ENCODE data around the gene TMBIM6. TPM values are rescaled to one million over a fixed set of nuclear protein-coding genes. Genes with fewer than 3 reads are reported as not detected.
"Not testable (repeated sequence)": the region's sequence is repeated elsewhere in the genome, so short reads cannot be mapped to it uniquely, and the experiment has no call there.

The TMBIM6 gene
- polyA plus RNA-seq, 1 experiment: 771 TPM

DNA sequence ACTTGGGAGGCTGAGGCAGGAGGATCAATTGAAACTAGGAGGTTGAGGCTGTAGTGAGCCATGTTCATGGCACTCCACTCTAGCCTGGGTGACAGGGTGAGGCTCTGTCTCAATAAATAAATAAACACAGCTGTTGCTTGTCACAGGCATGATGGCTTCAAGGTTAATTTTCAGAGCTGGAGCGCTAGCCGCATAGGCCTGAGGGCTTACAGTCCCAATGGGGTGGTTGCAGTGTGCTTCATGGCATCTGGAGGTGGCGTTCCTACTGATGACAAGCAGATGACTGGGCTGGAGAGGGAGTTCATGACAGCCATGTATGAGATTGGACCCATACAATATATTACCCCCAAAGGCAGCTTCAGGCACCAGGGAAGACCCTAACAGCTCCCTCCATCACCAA lies 32.5 kb upstream of the TMBIM6 start:
- no peak for DNase-seq (ENCODE audit: low read depth)
- TF ChIP-seq, protein P1, sequence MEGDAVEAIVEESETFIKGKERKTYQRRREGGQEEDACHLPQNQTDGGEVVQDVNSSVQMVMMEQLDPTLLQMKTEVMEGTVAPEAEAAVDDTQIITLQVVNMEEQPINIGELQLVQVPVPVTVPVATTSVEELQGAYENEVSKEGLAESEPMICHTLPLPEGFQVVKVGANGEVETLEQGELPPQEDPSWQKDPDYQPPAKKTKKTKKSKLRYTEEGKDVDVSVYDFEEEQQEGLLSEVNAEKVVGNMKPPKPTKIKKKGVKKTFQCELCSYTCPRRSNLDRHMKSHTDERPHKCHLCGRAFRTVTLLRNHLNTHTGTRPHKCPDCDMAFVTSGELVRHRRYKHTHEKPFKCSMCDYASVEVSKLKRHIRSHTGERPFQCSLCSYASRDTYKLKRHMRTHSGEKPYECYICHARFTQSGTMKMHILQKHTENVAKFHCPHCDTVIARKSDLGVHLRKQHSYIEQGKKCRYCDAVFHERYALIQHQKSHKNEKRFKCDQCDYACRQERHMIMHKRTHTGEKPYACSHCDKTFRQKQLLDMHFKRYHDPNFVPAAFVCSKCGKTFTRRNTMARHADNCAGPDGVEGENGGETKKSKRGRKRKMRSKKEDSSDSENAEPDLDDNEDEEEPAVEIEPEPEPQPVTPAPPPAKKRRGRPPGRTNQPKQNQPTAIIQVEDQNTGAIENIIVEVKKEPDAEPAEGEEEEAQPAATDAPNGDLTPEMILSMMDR (IDR thresholded peaks at IDR 0.05; ENCODE audit: insufficient read depth, low read depth, low read length): no peak
- ChIA-PET POLR2A (no interaction called here), CTCF (interaction anchor here (0.9 to 16.2 kb wide), 6 partner anchors 18 to 350 kb away, joined by 3 to 413 read pairs (median 4); no protein-coding TSS in a partner anchor)
- no peak overlapping the region for H3K4me3 ChIP-seq (ENCODE audit: low read depth, low read length)
- peaks cover 7% of the 10 kb centered on the region for H3K27me3 ChIP-seq (ENCODE audit: control insufficient read depth, insufficient read depth, low read length)
- H3K36me3 ChIP-seq (ENCODE audit: control insufficient read depth, insufficient read depth, low read length): no peaks in the 10 kb centered on the region

DNA sequence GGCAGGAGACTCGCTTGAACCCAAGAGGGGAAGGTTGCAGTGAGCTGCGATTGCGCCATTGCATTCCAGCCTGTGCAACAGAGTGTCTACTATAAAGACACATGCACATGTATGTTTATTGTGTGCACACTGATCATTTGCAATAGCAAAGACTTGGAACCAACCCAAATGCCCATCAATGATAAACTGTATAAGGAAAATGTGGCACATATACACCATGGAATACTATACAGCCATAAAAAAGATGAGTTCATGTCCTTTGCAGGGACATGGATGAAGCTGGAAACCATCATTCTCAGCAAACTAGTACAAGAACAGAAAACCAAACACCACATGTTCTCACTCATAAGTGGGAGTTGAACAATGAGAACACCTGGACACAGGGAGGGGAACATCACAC lies 27.4 kb upstream of the TMBIM6 start:
- POLR2A ChIA-PET; DNase-seq (ENCODE audit: low read depth); H3K4me3 ChIP-seq (ENCODE audit: low read depth, low read length); H3K36me3 ChIP-seq (ENCODE audit: control insufficient read depth, insufficient read depth, low read length): not testable (repeated sequence)
- peaks cover 11% of the 10 kb centered on the region for H3K27me3 ChIP-seq (ENCODE audit: control insufficient read depth, insufficient read depth, low read length)
- CTCF ChIA-PET: interaction anchor here (0.6 to 16.2 kb wide), 3 partner anchors 27 to 153 kb away, joined by 4 to 413 read pairs (median 10); partner anchors contain the start of gene TMBIM6

DNA sequence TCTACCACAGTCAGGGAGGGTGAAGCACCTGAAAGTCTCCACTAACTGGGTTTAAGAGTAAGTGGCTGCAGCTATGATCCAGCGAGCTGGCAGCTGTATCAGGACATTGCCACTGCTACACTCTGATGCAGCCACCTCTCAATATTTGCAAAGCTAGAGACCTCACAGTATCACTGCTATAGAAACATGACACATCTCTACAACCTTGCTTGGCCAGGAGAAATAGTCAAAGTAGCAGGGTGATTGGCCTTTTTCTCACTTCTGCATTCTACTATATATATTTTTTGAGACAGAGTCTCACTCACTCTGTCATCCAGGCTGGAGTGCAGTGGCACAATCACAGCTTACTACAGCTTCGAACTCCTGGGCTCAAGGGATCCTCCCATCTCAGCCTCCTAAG lies 24.8 kb upstream of the TMBIM6 start:
- ChIA-PET CTCF (interaction anchor here (0.9 to 16.2 kb wide), 5 partner anchors 8 to 71 kb away, joined by 3 to 413 read pairs (median 6); partner anchors contain the start of gene TMBIM6), POLR2A (no interaction called here)
- no peaks in the 10 kb centered on the region for H3K36me3 ChIP-seq (ENCODE audit: control insufficient read depth, insufficient read depth, low read length)
- TF ChIP-seq, protein P1 (IDR thresholded peaks at IDR 0.05; ENCODE audit: insufficient read depth, low read depth, low read length): no peak
- DNase-seq (ENCODE audit: low read depth): no peak
- H3K4me3 ChIP-seq (ENCODE audit: low read depth, low read length): no peak overlapping the region
- H3K27me3 ChIP-seq (ENCODE audit: control insufficient read depth, insufficient read depth, low read length): peaks cover 5% of the 10 kb centered on the region

DNA sequence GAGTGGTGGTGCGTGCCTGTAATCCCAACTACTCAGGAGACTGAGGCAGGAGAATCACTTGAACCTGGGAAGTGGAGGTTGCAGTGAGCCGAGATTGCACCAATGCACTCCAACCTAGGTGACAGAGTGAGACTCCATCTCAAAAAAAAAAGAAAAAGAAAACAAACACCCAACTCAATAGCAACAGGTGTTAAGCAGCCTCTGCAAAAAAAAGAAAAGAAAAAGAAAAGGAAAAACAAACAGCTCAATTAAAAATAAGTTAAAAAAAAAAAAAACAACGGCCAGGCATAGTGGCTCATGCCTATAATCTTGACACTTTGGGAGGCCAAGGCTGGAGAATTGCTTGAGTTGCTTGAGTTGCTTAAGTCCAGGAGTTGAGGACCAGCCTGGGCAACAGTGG lies 23.6 kb upstream of the TMBIM6 start:
- not testable (repeated sequence) for H3K27me3 ChIP-seq (ENCODE audit: control insufficient read depth, insufficient read depth, low read length); DNase-seq (ENCODE audit: low read depth); H3K36me3 ChIP-seq (ENCODE audit: control insufficient read depth, insufficient read depth, low read length); H3K4me3 ChIP-seq (ENCODE audit: low read depth, low read length)
- ChIA-PET POLR2A (interaction anchor here (0.6 kb wide), 1 partner anchor 23 kb away, joined by 4 read pairs; the partner anchor contains the start of gene TMBIM6), CTCF (interaction anchor here (1.0 to 16.2 kb wide), 2 partner anchors 72 to 81 kb away, joined by 5 to 413 read pairs; no protein-coding TSS in a partner anchor)

DNA sequence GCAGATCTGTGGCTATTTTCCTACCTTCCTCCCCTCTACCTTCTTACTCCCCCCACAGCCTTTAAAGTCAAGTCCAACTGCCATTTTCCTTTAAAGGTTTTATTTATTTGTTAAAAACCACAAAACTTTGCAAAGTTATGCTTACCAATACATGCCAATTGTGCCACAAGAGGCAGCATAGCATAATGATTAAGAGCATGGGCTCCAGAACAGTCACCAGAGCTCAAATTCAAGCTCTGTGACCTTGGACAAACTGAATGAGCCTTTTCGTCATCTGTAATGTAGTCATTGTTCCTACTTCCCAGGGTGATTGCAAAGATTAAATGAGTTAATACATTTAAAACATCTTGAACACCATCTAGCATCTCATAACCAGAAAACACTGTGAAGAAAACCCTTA lies 21.1 kb upstream of the TMBIM6 start:
- Histone ChIP-seq H3K36me3 (ENCODE audit: control insufficient read depth, insufficient read depth, low read length) (no peaks in the 10 kb centered on the region), H3K4me3 (ENCODE audit: low read depth, low read length) (no peak overlapping the region), H3K27me3 (ENCODE audit: control insufficient read depth, insufficient read depth, low read length) (peaks cover 2% of the 10 kb centered on the region; the same call in 1 of the 2 replicates)
- ChIA-PET CTCF (interaction anchor here (0.6 to 1.7 kb wide), 3 partner anchors 10 to 78 kb away, joined by 3 to 6 read pairs (median 4); no protein-coding TSS in a partner anchor), POLR2A (no interaction called here)
- TF ChIP-seq, protein P1 (IDR thresholded peaks at IDR 0.05; ENCODE audit: insufficient read depth, low read depth, low read length): no peak
- no peak for DNase-seq (ENCODE audit: low read depth)

DNA sequence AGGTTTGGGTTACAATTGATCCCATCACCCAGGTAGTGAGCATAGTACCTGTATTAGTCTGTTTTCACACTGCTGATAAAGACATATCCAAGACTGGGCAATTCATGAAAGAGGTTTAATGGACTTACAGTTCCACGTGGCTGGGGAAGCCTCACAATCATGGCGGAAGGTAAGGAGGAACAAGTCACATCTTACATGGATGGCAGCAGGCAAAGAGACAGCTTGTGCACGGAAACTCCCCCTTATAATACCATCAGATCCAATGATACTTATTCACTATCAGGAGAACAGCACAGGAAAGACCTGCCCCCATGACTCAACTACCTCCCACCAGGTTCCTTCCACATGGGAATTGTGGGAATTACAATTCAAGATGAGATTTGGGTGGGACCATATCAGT lies 20.0 kb upstream of the TMBIM6 start:
- DNase-seq (ENCODE audit: low read depth); H3K4me3 ChIP-seq (ENCODE audit: low read depth, low read length); POLR2A ChIA-PET; H3K27me3 ChIP-seq (ENCODE audit: control insufficient read depth, insufficient read depth, low read length); H3K36me3 ChIP-seq (ENCODE audit: control insufficient read depth, insufficient read depth, low read length): not testable (repeated sequence)
- CTCF ChIA-PET: interaction anchor here (1.7 kb wide), 1 partner anchor 77 kb away, joined by 6 read pairs; no protein-coding TSS in a partner anchor

DNA sequence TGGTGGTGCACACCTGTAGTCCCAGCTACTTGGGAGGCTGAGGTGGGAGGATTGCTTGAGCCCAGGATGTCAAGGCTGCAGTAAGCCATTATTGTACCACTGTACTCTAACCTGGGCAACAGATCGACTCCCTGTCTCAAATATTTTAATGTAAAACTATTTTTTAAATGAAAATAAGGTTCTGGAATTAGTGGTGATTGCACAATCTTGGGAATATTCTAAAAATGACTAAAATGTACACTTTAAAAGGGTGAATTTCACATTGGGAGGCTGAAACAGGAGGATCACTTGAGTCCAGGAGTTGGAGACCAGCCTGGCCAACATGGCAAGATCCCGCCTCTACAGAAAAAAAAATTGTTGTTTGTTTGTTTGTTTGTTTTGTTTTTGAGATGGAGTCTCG lies 12.9 kb upstream of the TMBIM6 start:
- CTCF ChIA-PET: no interaction called here
- H3K4me3 ChIP-seq (ENCODE audit: low read depth, low read length): no peak overlapping the region
- DNase-seq (ENCODE audit: low read depth): no peak
- POLR2A ChIA-PET: no interaction called here
- TF ChIP-seq, protein P1 (IDR thresholded peaks at IDR 0.05; ENCODE audit: insufficient read depth, low read depth, low read length): no peak
- H3K27me3 ChIP-seq (ENCODE audit: control insufficient read depth, insufficient read depth, low read length): peaks cover 3% of the 10 kb centered on the region
- H3K36me3 ChIP-seq (ENCODE audit: control insufficient read depth, insufficient read depth, low read length): no peaks in the 10 kb centered on the region

Data from BJ (cell line).